DMS153 (cell line): ENCODE data around the gene CSAG2.
"Not testable (repeated sequence)": the region's sequence is repeated elsewhere in the genome, so short reads cannot be mapped to it uniquely, and the experiment has no call there.

ENCODE experiments used
- DNase-seq: peaks from one replicate; lab custom pipeline; 2025; lab: John Stamatoyannopoulos, UW

CSAG2 gene, protein sequence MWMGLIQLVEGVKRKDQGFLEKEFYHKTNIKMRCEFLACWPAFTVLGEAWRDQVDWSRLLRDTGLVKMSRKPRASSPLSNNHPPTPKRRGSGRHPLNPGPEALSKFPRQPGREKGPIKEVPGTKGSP

DNA sequence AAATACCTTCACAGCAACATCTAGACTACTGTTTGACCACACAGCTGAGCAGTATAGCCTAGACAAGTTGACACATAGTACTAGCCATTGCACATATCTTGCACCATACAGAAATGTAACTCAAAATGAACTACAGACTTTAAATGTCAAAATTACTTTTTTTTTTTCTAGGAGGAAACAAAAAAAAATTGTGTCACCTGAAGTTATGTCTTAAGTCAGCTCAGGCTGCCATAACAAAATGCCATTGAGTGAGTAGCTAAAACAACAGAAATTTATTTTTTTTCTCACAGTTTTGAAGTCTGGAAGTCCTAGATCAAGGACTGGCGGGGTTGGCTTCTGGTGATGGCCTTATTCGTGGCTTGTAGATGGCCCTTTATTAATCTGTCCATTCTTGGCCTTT, at the start of gene CSAG2:
CSAG2 (minus strand) TSS at position 101 of the 400 bp plus-strand sequence. CDS start 161 bp downstream, outside the sequence.
- not testable (repeated sequence) for DNase-seq

GRCh38 chrX:152754871-152755270, 45.8 kb upstream of the CSAG2 start:
- not testable (repeated sequence) for DNase-seq

DNA sequence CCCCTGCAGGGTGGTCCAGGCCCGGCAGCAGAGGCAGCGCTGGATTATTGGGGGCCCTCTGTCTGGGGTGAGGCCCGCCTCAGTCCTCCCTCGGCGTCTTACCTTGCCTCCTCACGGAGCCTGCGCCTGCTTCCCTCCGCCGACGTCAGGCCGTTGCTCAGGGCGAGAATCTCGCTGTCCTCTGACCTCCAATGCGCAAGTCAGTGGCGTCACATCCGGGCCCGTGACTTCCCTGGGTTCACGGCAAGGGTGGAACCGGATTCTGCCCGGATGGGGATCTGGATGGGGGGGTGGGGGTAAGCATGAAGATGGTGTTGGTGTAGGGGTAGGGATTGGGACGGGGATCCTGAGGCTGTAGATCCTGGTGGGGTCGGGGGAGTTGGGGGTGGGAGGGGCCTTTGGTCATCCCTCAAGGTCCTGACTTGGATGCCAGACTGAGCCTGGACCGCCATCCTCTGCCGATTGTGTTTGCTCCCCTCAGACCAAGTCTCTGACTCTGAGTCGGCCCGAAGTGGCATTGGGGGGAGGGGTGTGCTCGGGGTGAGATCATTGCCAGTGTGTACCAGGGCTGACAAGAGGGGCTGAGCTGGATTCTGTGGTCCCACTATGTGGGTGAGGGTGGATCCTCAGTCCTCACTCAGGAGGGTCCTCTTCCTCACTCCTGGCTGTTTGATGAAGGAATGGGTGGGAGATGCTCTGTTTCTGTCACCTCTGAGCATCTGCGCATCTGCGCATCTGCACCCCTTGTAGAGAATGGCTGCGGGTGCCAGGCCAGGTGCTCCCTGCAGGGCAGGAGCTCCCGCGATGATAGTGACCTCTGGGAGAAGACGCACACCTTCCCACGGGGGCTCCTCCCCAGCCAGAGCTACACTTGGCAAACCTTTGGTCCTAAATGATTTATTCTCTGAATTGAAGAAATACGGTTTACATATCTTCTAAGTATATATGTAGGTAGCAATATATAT, 44.9 kb upstream of the CSAG2 start, which contains the start of gene MAGEA2:
MAGEA2 (minus strand) TSS at position 157 of the 965 bp plus-strand sequence. CDS start 2,479 bp downstream, outside the sequence.
- DNase-seq = not testable (repeated sequence)

DNA sequence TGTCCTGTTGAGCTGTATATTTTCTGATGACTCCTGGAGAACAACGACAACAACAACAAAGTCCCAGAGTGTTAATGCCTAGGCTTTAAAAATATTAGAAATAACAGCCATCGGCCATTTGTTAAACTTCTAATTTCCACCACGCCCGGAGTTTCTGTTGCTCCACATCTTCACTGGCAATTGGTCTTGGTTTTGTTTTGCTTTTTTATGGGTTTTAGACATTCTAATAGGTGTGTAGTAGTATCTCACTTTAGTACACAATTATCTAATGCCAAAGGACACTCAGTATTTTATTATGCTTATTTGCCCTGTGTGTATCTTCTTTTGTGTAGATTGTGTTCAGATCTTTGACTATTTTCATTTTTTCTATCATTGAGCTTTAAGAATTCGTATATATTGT, 29.5 kb upstream of the CSAG2 start:
- DNase-seq = no peak

- DNase-seq = not testable (repeated sequence)
These were observed 27.5 kb upstream of the CSAG2 start for GRCh38 chrX:152736528-152736927.

DNA sequence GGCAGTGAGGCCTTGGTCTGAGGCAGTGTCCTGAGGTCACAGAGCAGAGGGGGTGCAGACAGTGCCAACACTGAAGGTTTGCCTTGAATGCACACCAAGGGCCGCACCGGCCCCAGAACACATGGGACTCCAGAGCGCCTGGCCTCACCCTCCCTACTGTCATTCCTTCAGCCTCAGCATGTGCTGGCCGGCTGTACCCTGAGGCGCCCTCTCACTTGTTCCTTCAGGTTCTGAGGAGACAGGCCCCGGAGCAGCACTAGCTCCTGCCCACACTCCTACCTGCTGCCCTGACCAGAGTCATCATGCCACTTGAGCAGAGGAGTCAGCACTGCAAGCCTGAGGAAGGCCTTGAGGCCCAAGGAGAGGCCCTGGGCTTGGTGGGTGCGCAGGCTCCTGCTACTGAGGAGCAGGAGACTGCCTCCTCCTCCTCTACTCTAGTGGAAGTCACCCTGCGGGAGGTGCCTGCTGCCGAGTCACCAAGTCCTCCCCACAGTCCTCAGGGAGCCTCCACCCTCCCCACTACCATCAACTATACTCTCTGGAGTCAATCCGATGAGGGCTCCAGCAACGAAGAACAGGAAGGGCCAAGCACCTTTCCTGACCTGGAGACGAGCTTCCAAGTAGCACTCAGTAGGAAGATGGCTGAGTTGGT, 26.9 kb upstream of the CSAG2 start:
- no peak for DNase-seq

GRCh38 chrX:152735101-152735500, 26.0 kb upstream of the CSAG2 start:
- no peak for DNase-seq

DNA sequence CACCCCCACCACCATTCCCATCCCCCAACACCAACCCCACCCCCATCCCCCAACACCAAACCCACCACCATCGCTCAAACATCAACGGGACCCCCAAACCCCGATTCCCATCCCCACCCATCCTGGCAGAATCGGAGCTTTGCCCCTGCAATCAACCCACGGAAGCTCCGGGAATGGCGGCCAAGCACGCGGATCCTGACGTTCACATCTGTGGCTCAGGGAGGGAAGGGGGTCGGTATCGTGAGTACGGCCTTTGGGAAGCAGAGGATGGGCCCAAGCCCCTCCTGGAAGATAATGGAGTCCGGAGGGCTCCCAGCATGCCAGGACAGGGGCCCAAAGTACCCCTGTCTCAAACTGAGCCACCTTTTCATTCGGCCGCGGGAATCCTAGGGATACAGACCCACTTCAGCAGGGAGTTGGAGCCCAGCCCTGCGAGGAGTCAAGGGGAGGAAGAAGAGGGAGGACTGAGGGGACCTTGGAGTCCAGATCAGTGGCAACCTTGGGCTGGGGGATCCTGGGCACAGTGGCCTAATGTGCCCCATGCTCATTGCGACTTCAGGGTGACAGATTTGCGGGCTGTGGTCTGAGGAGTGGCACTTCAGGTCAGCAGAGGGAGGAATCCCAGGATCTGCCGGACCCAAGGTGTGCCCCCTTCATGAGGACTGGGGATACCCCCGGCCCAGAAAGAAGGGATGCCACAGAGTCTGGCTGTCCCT, 25.2 kb upstream of the CSAG2 start:
- not testable (repeated sequence) for DNase-seq

DNA sequence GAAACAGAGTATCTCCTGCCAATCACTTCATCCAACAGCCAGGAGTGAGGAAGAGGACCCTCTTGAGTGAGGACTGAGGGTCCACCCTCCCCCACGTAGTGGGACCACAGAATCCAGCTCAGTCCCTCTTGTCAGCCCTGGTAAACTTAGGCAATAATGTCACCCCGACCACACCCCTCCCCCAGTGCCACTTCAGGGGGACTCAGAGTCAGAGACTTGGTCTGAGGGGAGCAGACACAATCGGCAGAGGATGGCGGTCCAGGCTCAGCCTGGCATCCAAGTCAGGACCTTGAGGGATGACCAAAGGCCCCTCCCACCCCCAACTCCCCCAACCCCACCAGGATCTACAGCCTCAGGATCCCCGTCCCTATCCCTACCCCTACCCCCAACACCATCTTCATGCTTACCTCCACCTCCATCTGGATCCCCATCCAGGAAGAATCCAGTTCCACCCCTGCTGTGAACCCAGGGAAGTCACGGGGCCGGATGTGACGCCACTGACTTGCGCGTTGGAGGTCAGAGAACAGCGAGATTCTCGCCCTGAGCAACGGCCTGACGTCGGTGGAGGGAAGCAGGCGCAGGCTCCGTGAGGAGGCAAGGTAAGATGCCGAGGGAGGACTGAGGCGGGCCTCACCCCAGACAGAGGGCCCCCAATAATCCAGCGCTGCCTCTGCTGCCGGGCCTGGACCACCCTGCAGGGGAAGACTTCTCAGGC, 24.3 kb upstream of the CSAG2 start, which contains the start of the genes CSAG1 and MAGEA12:
CSAG1 (minus strand) TSS at position 461 of the 715 bp plus-strand sequence. CDS start 1,261 bp downstream, outside the sequence.
MAGEA12 (plus strand) TSS at position 497 of the 715 bp plus-strand sequence. CDS start 2,405 bp downstream, outside the sequence.
- DNase-seq = no peak

DNA sequence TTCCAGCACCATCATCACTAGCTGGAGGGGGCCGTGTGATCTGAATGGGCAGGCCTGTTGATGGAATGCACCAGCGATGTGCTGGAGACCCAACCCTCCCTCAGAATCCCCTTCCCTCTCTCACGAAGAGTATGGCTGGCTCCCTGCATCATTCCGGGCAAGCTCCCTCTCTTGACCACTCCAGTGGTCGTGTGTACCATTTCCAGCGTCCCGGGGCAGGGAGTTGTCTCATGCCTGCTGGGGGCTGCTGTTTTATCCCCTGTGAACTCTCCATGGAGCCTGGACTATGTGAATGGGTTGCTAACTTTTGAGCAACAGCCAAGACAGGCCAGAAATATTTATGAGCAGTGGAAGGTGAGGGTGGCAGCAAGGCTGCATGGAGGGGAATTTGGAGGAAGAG, 16.3 kb upstream of the CSAG2 start:
- DNase-seq = no peak

- DNase-seq = not testable (repeated sequence)
These were observed 5.0 kb upstream of the CSAG2 start, which contains the start of gene MAGEA2B for GRCh38 chrX:152713815-152714787. MAGEA2B (plus strand) TSS chrX:152714628; CDS start chrX:152717107, 2,479 bp downstream.

GRCh38 chrX:152713195-152713594, 4.1 kb upstream of the CSAG2 start:
- DNase-seq = not testable (repeated sequence)

- not testable (repeated sequence) for DNase-seq
These were observed 2.6 kb downstream of the CSAG2 start for GRCh38 chrX:152706500-152706899.

GRCh38 chrX:152700390-152700789, 8.7 kb downstream of the CSAG2 start:
- DNase-seq = not testable (repeated sequence)

DNA sequence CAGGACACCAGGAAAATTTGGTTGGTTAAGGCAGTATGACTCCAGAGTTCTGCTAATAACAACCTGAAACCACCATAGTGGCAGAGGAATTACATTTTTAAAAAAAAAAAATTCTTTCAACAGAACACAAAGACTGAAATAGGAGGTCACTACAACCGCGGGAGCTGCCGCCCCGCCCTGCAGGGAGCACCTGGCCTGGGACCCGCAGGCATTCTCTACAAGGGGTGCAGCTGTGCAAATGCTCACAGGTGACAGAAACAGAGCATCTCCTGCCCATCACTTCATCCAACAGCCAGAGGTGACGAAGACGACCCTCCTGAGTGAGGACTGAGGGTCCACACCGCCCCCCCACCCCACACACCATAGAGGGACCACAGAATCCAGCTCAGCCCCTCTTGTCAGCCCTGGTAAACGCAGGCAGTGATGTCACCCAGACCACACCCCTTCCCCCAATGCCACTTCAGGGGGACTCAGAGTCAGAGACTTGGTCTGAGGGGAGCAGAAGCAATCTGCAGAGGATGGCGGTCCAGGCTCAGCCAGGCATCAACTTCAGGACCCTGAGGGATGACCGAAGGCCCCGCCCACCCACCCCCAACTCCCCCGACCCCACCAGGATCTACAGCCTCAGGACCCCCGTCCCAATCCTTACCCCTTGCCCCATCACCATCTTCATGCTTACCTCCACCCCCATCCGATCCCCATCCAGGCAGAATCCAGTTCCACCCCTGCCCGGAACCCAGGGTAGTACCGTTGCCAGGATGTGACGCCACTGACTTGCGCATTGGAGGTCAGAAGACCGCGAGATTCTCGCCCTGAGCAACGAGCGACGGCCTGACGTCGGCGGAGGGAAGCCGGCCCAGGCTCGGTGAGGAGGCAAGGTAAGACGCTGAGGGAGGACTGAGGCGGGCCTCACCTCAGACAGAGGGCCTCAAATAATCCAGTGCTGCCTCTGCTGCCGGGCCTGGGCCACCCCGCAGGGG, 10.8 kb downstream of the CSAG2 start, which contains the start of gene MAGEA3:
MAGEA3 (plus strand) TSS at position 843 of the 980 bp plus-strand sequence. CDS start 2,039 bp downstream, outside the sequence.
- not testable (repeated sequence) for DNase-seq

DNA sequence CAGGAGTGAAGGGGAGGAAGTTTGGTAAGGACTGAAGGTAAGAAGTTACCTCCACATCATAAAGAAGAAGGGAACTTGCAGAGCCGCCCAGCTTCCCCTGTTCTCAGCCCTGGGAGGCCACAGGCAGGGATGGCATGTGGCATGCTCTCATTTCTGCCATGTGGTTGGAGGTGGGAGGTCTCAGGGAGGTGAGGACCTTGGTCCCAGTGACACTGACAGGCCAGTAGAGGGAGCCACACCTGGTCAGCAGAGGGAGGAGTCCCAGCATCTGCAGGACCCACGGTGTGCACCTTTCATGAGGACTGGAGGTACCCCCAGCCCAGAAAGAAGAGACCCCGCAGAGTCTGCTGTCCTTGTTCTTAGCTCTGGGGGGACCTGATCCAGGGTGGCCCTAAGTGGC, 28.1 kb downstream of the CSAG2 start:
- DNase-seq = not testable (repeated sequence)

- not testable (repeated sequence) for DNase-seq
These were observed 34.4 kb downstream of the CSAG2 start for GRCh38 chrX:152674652-152675051.

GRCh38 chrX:152674135-152674534, 34.9 kb downstream of the CSAG2 start:
- no peak for DNase-seq
